H4 (cell line): ENCODE data around the gene MRNIP. TPM values are rescaled to one million over a fixed set of nuclear protein-coding genes. Genes with fewer than 3 reads are reported as not detected.

Experiments
- DNase-seq: peaks from one replicate; pipeline ENCODE4 v3.0.0-alpha.2; 2015; ENCODE audit warnings: low spot score
- total RNA-seq: library from RNA; depleted of rRNA; stranded (reverse); fragments of >200 nt; shearing (Covaris generic); gene quantifications from 2 replicates; pipeline ENCODE4 v1.2.3, GENCODE V29; 2014

Gene MRNIP
- total RNA-seq, 1 experiment from 2014 or later = 3.8 TPM

- DNase-seq = no peak
Observed at GRCh38 chr5:179887802-179888201, 29.2 kb upstream of the MRNIP start.

GRCh38 chr5:179887095-179887494, 28.5 kb upstream of the MRNIP start:
- no peak for DNase-seq

GRCh38 chr5:179886190-179886911, 27.7 kb upstream of the MRNIP start:
- no peak for DNase-seq

GRCh38 chr5:179885491-179886090, 27.0 kb upstream of the MRNIP start:
- DNase-seq = no peak

GRCh38 chr5:179883163-179883562, 24.5 kb upstream of the MRNIP start:
- no peak for DNase-seq

- no peak for DNase-seq
Observed at GRCh38 chr5:179882338-179882737, 23.7 kb upstream of the MRNIP start.

GRCh38 chr5:179880848-179881590, 22.4 kb upstream of the MRNIP start:
- DNase-seq = no peak

GRCh38 chr5:179880066-179880650, 21.5 kb upstream of the MRNIP start:
- no peak for DNase-seq

GRCh38 chr5:179879690-179880010, 21.0 kb upstream of the MRNIP start:
- no peak for DNase-seq

DNA sequence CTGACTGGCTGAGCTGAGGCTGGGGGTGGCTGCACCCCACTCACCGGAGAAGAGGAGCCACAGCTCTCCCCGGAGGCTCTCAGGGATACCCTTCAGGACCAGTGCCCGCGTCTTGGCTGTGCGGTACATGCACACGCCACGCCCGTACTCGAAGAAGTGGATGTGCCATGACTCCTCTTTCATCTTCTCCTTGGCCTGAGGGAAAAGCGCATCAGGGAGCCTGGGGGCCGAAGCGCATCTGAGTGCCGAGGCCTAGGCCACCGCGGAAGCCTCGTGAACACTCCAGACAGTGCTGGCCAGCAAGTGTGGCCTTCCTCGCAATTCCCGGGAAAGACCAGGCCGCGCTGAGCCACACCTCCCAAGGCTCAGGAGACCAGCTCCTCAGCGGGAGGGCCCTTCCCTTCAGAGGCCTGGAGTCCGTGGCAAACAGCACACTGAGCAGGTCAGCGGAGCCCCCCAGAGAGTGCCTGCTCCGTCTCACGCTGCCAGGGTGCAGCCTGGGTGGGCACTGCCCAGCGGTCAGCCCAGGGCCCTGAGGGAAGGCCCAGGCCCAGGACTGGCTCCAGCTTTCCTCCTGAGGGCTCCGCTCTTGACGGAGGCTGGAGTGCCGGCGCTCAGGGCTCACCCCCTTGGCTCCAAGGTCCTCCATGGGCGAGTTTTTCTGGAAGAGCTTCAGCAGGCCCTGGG, 20.5 kb upstream of the MRNIP start:
- no peak for DNase-seq

- no peak for DNase-seq
Observed at GRCh38 chr5:179878222-179879002, 19.8 kb upstream of the MRNIP start.

DNA sequence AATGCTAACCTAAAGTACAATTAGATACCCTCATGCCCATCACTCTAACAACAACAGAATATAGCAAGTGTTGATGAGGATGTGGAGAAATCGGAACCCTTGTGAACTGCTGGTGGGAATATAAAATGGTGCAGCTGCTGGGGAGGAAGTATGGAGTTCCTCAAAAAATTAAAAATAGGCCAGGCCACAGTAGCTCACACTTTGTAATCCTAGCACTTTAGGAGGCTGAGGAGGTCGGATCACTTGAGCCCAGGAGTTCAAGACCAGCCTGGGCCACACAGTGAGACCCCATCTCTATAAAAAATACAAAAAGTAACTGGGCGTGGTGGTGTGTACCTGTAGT, 18.0 kb upstream of the MRNIP start:
- no peak for DNase-seq

- no peak for DNase-seq
Observed at GRCh38 chr5:179875741-179876609, 17.4 kb upstream of the MRNIP start.

DNA sequence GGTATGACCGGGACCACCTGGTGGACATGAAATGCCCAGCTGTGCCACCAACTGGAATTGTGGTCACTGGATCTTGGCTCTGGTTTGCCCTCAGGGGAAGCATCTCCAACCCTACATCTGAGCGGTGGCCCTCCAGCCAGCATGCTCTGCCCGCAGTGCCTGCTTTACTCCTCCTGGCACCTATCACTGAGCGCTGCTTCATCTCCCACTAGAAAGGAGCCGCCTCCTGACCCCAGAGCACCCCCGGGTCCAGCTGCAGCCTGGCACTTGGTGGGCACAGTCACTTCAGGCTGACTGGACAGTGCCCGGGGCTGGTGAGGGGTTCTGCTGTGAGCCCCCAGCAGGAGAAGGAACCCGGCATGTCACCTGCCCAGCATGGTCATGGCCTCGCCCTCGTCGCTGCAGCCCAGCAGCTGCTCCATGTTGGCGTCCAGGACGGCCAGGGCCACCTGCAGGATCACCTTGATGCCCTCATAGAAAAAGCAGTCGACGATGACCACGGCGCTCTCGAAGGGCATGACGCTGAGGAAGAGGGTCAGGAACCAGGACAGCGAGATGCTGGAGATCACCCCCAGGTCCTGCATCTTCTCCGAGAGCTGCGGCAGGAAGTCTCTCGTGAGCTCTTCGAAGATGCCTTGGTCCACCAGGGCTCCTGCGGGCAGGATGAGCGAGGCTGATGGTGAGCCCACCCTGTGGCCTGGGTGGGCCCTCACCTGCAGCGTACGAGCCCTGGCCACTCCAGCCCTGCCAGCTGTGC, 16.1 kb upstream of the MRNIP start:
- no peak for DNase-seq

DNA sequence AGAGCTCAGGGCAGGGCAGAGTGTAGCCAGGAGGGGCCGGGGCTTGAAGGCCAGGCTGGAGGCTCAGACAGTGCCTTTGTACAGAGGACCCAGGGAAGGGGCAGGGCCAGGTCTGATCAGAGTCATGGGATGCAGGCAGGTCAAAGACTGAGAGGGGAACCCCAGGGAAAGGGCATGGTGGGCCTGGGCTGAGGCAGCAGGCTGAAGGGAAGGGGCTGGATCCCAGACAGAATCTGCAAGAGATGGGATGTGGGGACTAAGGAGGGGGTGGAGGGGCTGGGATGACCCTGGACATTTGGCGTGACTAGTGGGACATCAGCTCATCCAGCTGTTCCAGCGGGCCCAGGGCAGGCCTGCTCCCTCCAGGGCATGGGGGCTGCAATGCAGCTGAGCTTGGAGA, 15.5 kb upstream of the MRNIP start:
- no peak for DNase-seq

DNA sequence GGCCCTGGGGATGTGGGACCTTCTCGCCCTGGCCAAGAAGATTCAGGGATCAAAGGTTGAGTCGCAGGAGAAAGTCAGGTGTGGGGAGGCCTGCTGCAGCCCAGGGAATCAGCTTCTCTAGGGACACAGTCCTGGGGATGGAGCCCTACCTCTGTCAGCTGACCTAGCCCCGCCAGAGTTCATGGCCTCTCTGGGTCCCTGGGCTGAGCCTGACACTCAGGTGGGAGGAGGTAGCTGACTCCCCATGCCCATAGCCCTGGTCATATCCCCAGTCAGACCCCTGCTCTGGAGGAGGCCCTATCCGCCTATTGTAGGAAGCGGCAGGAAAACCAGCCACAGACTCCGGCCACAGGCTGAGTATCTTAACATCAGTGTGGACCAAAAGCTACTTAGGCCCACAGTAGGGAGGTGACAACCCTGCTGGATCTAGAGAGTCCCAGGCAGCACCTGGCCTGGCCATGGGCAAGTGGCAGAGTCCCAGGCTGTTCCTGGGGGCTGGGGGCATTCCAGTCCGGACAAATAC, 15.0 kb upstream of the MRNIP start:
- DNase-seq = no peak

GRCh38 chr5:179872828-179873575, 14.4 kb upstream of the MRNIP start:
- no peak for DNase-seq

DNA sequence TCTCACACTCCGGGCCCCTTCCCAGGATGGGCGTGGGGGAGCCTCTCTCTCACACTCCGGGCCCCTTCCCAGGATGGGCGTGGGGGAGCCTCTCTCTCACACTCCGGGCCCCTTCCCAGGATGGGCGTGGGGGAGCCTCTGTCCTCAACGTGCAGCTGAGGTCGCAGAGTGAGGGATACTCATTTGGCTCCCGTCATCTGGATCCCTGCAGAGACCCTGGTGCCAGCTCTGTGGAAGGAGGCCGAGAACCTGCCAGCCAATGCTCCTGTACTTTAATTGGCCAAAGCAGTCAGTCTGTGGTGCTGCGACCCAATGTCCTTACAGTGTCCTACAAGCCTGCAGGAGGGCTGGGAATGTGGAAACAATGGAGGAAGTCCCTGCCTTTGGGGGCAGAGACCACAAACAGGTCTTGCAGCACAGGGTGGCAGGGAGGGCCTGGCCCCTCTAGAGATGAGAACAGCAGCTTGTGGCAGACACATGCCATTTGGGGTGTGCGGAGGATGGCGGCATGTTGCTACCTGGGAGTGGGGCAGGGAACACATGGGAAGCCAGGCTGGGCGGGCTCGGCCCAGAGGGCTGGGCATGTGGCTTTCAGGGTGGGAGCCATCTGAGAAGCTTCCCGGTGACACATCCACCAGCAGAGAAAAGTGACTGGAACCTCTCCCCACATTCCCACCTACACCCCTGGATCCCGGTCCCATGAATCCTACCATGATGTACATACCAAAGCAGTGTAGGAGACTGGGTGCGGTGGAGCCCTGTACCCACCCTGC, 13.6 kb upstream of the MRNIP start:
- DNase-seq = no peak
